HepG2 (cell line): ENCODE results near the gene NUP54. TPM values are rescaled to one million over a fixed set of nuclear protein-coding genes. Genes with fewer than 3 reads are reported as not detected.

Source experiments
- ATAC-seq: fragments of 200-7000 bp; cut with Tn5 transposase; 3 replicates; pipeline ENCODE4 v1.9.1; 2020; ENCODE audit warnings: mild to moderate bottlenecking, moderate library complexity
- BruUV-seq: library from RNA; stranded (reverse); fragments of 400-500 nt; replicated peaks from 2 replicates; lab custom pipeline; 2021; lab: Mats Ljungman, UMichigan
- CTCF ChIA-PET: fragments of 300-600 bp; formaldehyde crosslinking; extraction: SDS; loops from one replicate; lab custom pipeline; 2021; ENCODE audit warnings: low total read pairs, inconsistent platforms, low intra/inter-chr PET ratio; lab: Yijun Ruan, JAX
- POLR2A ChIA-PET: fragments of 350-600 bp; sonication (Branson Sonifier 250); formaldehyde crosslinking; loops from one replicate; lab custom pipeline; 2020; ENCODE audit warnings: antibody characterized with exemption, inconsistent platforms; lab: Yijun Ruan, JAX
- DNase-seq: peaks from one replicate; pipeline ENCODE4 v3.0.0-alpha.2; 2015; ENCODE audit warnings: low spot score
- FAIRE-seq: peaks from 3 replicates; lab custom pipeline; 2011; peaks lifted over from hg19 to GRCh38; lab: Jason Lieb, UNC
- H2AFZ ChIP-seq: one replicate; pipeline ENCODE4 v1.6.1; 2011; ENCODE audit warnings: low read length, inconsistent platforms
- H3K27ac ChIP-seq: fragments of 300-600 bp; 3 replicates; pipeline ENCODE4 v1.8.0; 2011; ENCODE audit warnings: mixed run types, mild to moderate bottlenecking, mixed read lengths, low read length, inconsistent platforms; ENCODE audit not compliant: insufficient read depth; ENCODE audit errors: extremely low read length
- H3K27me3 ChIP-seq, 2 experiments: fragments of 200-600 bp in 1 of 2; 2 replicates in 1 of 2; 3 replicates in 1 of 2; pipeline versions ENCODE4 v1.6.0 to v1.8.0; 2011; ENCODE audit warnings: low read length in 2 of 2, mild to moderate bottlenecking in 2 of 2, moderate library complexity in 2 of 2, inconsistent platforms in 1 of 2; ENCODE audit not compliant: insufficient read depth in 2 of 2, control insufficient read depth in 1 of 2
- H3K36me3 ChIP-seq, 2 experiments: fragments of 200-600 bp in 1 of 2; replicated peaks in 1 of 2; 2 replicates in 1 of 2; 3 replicates in 1 of 2; pipeline versions ENCODE4 v1.5.1 to v1.8.0; 2011; ENCODE audit warnings: low read length in 2 of 2, inconsistent platforms in 1 of 2; ENCODE audit not compliant: insufficient read depth in 2 of 2, control insufficient read depth in 1 of 2
- H3K4me1 ChIP-seq: 2 replicates; pipeline ENCODE4 v1.5.1; 2012; ENCODE audit warnings: low read length, inconsistent platforms; ENCODE audit not compliant: insufficient read depth
- H3K4me2 ChIP-seq: 2 replicates; pipeline ENCODE4 v1.6.0; 2011; ENCODE audit warnings: low read depth, low read length, inconsistent platforms
- H3K4me3 ChIP-seq, 3 experiments: fragments of 200-600 bp in 1 of 3; sonication (generic), shearing (Covaris generic) in 1 of 3; replicated peaks in 1 of 3; 2 replicates each; pipeline ENCODE4 v1.5.1; 2011 to 2016; ENCODE audit warnings: low read length in 3 of 3, inconsistent platforms in 2 of 3, low read depth in 2 of 3, mild to moderate bottlenecking in 2 of 3, control low read depth in 1 of 3, mixed read lengths in 1 of 3; ENCODE audit not compliant: insufficient read depth in 1 of 3
- H3K79me2 ChIP-seq: one replicate; pipeline ENCODE4 v1.6.1; 2011; ENCODE audit warnings: low read length, inconsistent platforms; ENCODE audit not compliant: insufficient read depth
- H3K9ac ChIP-seq: 2 replicates; pipeline ENCODE4 v1.6.0; 2011; ENCODE audit warnings: mild to moderate bottlenecking, low read depth, low read length, inconsistent platforms; ENCODE audit not compliant: insufficient read depth
- H3K9me3 ChIP-seq: 2 replicates; pipeline ENCODE4 v1.5.1; 2012; ENCODE audit warnings: mild to moderate bottlenecking, low read length
- H4K20me1 ChIP-seq: 2 replicates; pipeline ENCODE4 v1.6.0; 2011; ENCODE audit warnings: inconsistent platforms, mild to moderate bottlenecking, low read length, moderate library complexity; ENCODE audit not compliant: insufficient read depth
- KDM5B ChIP-seq: sonication (generic); formaldehyde crosslinking; IDR thresholded peaks from 2 replicates; pipeline ENCODE4 v1.4.0; 2020; ENCODE audit warnings: missing genetic modification reagents, mild to moderate bottlenecking, borderline replicate concordance
- MED13 ChIP-seq: sonication (generic); formaldehyde crosslinking; IDR thresholded peaks from 2 replicates; pipeline ENCODE4 v1.5.0; 2020; ENCODE audit warnings: missing genetic modification reagents
- MYC ChIP-seq: sonication (generic); formaldehyde crosslinking; IDR thresholded peaks from 2 replicates; pipeline ENCODE4 v1.9.0; 2021; ENCODE audit warnings: missing genetic modification reagents, borderline replicate concordance
- PLSCR1 ChIP-seq: sonication (generic); formaldehyde crosslinking; IDR thresholded peaks from 2 replicates; pipeline ENCODE4 v1.5.0; 2020; ENCODE audit warnings: missing genetic modification reagents, mild to moderate bottlenecking, borderline replicate concordance
- RELA ChIP-seq: sonication (generic); formaldehyde crosslinking; IDR thresholded peaks from 2 replicates; pipeline ENCODE4 v1.4.0; 2020; ENCODE audit warnings: missing genetic modification reagents
- SMAD9 ChIP-seq: sonication (generic); formaldehyde crosslinking; IDR thresholded peaks from 2 replicates; pipeline ENCODE4 v1.5.1; 2020; ENCODE audit warnings: mild to moderate bottlenecking, missing genetic modification reagents
- ZMAT3 ChIP-seq: sonication (generic); formaldehyde crosslinking; conservative IDR thresholded peaks from 2 replicates; pipeline ENCODE4 v1.7.0; 2021; ENCODE audit warnings: missing genetic modification reagents
- ZNF329 ChIP-seq: sonication (generic); formaldehyde crosslinking; IDR thresholded peaks from 2 replicates; pipeline ENCODE4 v1.9.0; 2021; ENCODE audit warnings: low read depth, mild to moderate bottlenecking, missing genetic modification reagents
- ZNF577 ChIP-seq: sonication (generic); formaldehyde crosslinking; IDR thresholded peaks from 2 replicates; pipeline ENCODE4 v1.4.0; 2020; ENCODE audit warnings: mild to moderate bottlenecking, low read depth, missing genetic modification reagents, borderline replicate concordance
- ZNF704 ChIP-seq: sonication (generic); formaldehyde crosslinking; IDR thresholded peaks from 2 replicates; pipeline ENCODE4 v1.8.1; 2023; ENCODE audit warnings: mild to moderate bottlenecking, inconsistent platforms, moderate library complexity, missing genetic modification reagents, borderline replicate concordance
- ZNF777 ChIP-seq: sonication (generic); formaldehyde crosslinking; IDR thresholded peaks from 2 replicates; pipeline ENCODE4 v1.4.0; 2020; ENCODE audit warnings: missing genetic modification reagents
- WGBS: methylation state at CpG from one replicate; pipeline ENCODE4 v1.1.6; 2017; ENCODE audit warnings: low lambda C conversion rate; 5-methylcytosine and 5-hydroxymethylcytosine counted together
- in situ Hi-C: cut with HindIII; loops from 2 replicates; pipeline ENCODE4 v1.10.0; 2017; ENCODE audit warnings: low pct_unique_long_range_greater_than_20kb; ENCODE audit not compliant: extremely low pct_ligation_motif_present
- intact Hi-C: fragments of 100-400 bp; cut with micrococcal nuclease; formaldehyde crosslinking; loops from one replicate; pipeline ENCODE4 v1.10.0; 2022; ENCODE audit not compliant: unreplicated experiment
- polyA plus RNA-seq, 8 experiments: library from polyadenylated mRNA; depleted of rRNA in 3 of 8; stranded (reverse) in 7 of 8; unstranded in 1 of 8; fragments of >200 nt; fragmentation: Illumina TruSeq in 4 of 8; extraction: Trizol in 4 of 8; gene quantifications; 2 replicates each; pipeline versions ENCODE4 v1.2.1 to v1.2.3, GENCODE V29; 2011 to 2016; ENCODE audit warnings: low read depth in 4 of 8, missing spikeins in 1 of 8, mixed read lengths in 1 of 8; ENCODE audit not compliant: insufficient read depth in 1 of 8
- total RNA-seq, 5 experiments: library from RNA; depleted of rRNA; stranded (reverse); fragments of >200 nt; fragmentation: Illumina TruSeq; extraction: Trizol; gene quantifications; 2 replicates each; pipeline ENCODE4 v1.2.3, GENCODE V29; 2016; ENCODE audit warnings: low read depth in 1 of 5

NUP54 gene
- total and polyA plus RNA-seq, 2 of the 13 experiments (the other 11 are each of a cell fraction or from before 2014, with no cell fraction given), result 36.1 to 69.3 TPM

- H3K79me2 ChIP-seq, result no peaks in the 10 kb centered on the region
- CTCF ChIA-PET, result no interaction called here
- H2AFZ ChIP-seq, result no peak overlapping the region
- no peaks in the 10 kb centered on the region for H3K27me3 ChIP-seq
- no peak overlapping the region for H3K4me2 ChIP-seq
- peaks cover 11 to 53% of the 10 kb centered on the region in 2 experiments for H3K36me3 ChIP-seq
- no peaks in the 10 kb centered on the region; the same call in 1 of the 2 replicates for H4K20me1 ChIP-seq
- intact Hi-C loops (no loop called here), in situ Hi-C loops (no loop called here)
- no peak overlapping the region for H3K27ac ChIP-seq
- no peak overlapping the region for H3K4me3 ChIP-seq
- no TSS peak for BruUV-seq
- WGBS, result 98% methylated on average over 4 of the region's 4 CpGs
- no peak for FAIRE-seq
- no peak for ATAC-seq
- POLR2A ChIA-PET, result no interaction called here
- H3K4me1 ChIP-seq, result no peaks in the 10 kb centered on the region
- no peak for DNase-seq
- H3K9ac ChIP-seq, result no peak overlapping the region
- H3K9me3 ChIP-seq, result no peaks in the 10 kb centered on the region
- no peak for TF ChIP-seq ZNF329
- TF ChIP-seq PLSCR1 (CRISPR knock-in tag), result no peak
- TF ChIP-seq KDM5B, result no peak
- TF ChIP-seq, all 625 proteins: peak for 0
Observed at GRCh38 chr4:76120199-76120598, 28.0 kb downstream of the NUP54 start.

GRCh38 chr4:76117536-76117935, 30.7 kb downstream of the NUP54 start:
- intact Hi-C loops, result no loop called here
- Histone ChIP-seq H2AFZ (no peak overlapping the region), H3K4me3 (no peak overlapping the region), H3K9me3 (no peaks in the 10 kb centered on the region), H4K20me1 (no peaks in the 10 kb centered on the region; the same call in 1 of the 2 replicates), H3K27me3 (no peaks in the 10 kb centered on the region), H3K4me1 (no peaks in the 10 kb centered on the region), H3K4me2 (no peak overlapping the region), H3K79me2 (no peaks in the 10 kb centered on the region), H3K9ac (no peak overlapping the region), H3K36me3 (peaks cover 7 to 35% of the 10 kb centered on the region in 2 experiments), H3K27ac (no peak overlapping the region)
- no peak for DNase-seq
- no peak for ATAC-seq
- FAIRE-seq, result no peak
- ChIA-PET POLR2A (no interaction called here), CTCF (no interaction called here)
- 97% methylated on average over 5 of the region's 5 CpGs for WGBS
- in situ Hi-C loops, result no loop called here
- BruUV-seq, result no TSS peak
- no peak for TF ChIP-seq MYC
- no peak for TF ChIP-seq RELA (CRISPR knock-in tag)
- no peak for TF ChIP-seq MED13 (CRISPR knock-in tag)
- no peak for TF ChIP-seq ZNF777
- TF ChIP-seq ZMAT3, result no peak
- no peak for TF ChIP-seq SMAD9 (CRISPR knock-in tag)
- TF ChIP-seq ZNF704 (CRISPR knock-in tag), result no peak
- TF ChIP-seq ZNF577 (CRISPR knock-in tag), result no peak
- TF ChIP-seq, all 625 proteins: peak for 0
